Measurements from ENCODE around the gene FBXO28. TPM values are rescaled to one million over a fixed set of nuclear protein-coding genes. Genes with fewer than 3 reads are reported as not detected.

The FBXO28 gene
- total and polyA plus RNA-seq, 2 donors (not counting 1 experiment from before 2014, with no cell fraction given) = 25.3 to 34.3 TPM

DNA sequence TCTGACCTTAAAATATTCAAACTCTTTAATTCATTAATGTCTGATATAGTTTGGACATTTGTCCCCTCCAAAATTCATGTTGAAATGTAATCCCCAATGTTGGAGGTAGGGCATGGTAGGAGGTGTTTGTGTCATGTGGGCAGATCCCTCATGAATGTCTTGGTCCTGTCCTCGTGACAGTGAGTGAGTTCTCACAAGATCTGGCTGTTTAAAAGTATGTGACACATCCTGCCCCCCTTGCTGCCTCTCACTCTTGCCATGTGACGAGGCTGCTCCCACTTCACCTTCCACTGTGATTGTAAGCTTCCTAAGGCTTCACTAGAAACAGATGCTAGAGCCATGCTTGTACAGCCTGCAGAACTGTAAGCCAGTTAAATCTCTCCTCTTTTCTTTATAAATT, 21.3 kb upstream of the FBXO28 start:
- Histone ChIP-seq H3K9ac (ENCODE audit: insufficient read depth, low read length) (no peak overlapping the region), H3K4me3 (replicated peaks in 1 of 4; ENCODE audit: control extremely low read depth in 1 of 4, insufficient read depth in 1 of 4, low read depth in 3 of 4, low read length in 4 of 4) (no peak overlapping the region), H3K9me3 (ENCODE audit: control insufficient read depth, insufficient read depth, low read depth, low read length) (no peaks in the 10 kb centered on the region), H3K4me2 (ENCODE audit: extremely low read depth, insufficient read depth, low read length) (no peak overlapping the region), H2AFZ (ENCODE audit: low read length) (no peak overlapping the region), H3K79me2 (ENCODE audit: control insufficient read depth, insufficient read depth, low read length) (no peaks in the 10 kb centered on the region), H3K27me3 (ENCODE audit: control insufficient read depth, insufficient read depth, low read length) (peaks cover 2% of the 10 kb centered on the region), H3K36me3 (ENCODE audit: control insufficient read depth, insufficient read depth, low read length) (no peaks in the 10 kb centered on the region), H3K4me1 (ENCODE audit: control insufficient read depth, extremely low read depth, insufficient read depth, low read length) (no peaks in the 10 kb centered on the region), H4K20me1 (ENCODE audit: control insufficient read depth, extremely low read depth, insufficient read depth, low read length) (no peaks in the 10 kb centered on the region), H3K27ac (ENCODE audit: insufficient read depth, low read length) (no peak overlapping the region)
- DNase-seq (ENCODE audit: low read depth in 2 of 2) = no peak
- no peak for TF ChIP-seq EZH2 (IDR thresholded peaks at IDR 0.05; ENCODE audit: low read length, missing control alignments)
- TF ChIP-seq, protein P1, sequence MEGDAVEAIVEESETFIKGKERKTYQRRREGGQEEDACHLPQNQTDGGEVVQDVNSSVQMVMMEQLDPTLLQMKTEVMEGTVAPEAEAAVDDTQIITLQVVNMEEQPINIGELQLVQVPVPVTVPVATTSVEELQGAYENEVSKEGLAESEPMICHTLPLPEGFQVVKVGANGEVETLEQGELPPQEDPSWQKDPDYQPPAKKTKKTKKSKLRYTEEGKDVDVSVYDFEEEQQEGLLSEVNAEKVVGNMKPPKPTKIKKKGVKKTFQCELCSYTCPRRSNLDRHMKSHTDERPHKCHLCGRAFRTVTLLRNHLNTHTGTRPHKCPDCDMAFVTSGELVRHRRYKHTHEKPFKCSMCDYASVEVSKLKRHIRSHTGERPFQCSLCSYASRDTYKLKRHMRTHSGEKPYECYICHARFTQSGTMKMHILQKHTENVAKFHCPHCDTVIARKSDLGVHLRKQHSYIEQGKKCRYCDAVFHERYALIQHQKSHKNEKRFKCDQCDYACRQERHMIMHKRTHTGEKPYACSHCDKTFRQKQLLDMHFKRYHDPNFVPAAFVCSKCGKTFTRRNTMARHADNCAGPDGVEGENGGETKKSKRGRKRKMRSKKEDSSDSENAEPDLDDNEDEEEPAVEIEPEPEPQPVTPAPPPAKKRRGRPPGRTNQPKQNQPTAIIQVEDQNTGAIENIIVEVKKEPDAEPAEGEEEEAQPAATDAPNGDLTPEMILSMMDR (conservative IDR thresholded peaks at IDR 0.05 in 1 of 2, IDR thresholded peaks at IDR 0.05 in 1 of 2; ENCODE audit: low read depth in 1 of 2, low read length in 2 of 2) = no peak

DNA sequence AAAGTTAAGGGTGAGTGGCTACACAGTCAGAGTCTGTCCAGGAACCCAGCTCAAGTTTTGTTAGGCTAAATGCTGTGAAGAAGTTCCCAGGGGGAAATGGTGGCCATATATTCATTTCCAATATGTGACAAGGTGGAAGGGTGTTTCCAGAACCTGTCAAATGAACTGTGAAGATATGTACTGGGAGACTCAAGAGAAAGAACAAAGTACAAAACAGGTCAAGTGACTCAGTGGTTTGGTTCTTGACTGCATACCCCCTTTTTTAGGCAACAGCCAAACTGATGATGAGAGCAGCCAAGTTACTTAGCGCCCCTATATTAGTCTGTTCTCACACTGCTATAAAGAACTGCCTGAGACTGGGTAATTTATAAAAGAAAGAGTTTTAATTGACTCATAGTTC, 18.6 kb upstream of the FBXO28 start:
- Histone ChIP-seq H3K79me2 (ENCODE audit: control insufficient read depth, insufficient read depth, low read length) (no peaks in the 10 kb centered on the region), H3K27me3 (ENCODE audit: control insufficient read depth, insufficient read depth, low read length) (no peaks in the 10 kb centered on the region), H3K36me3 (ENCODE audit: control insufficient read depth, insufficient read depth, low read length) (no peaks in the 10 kb centered on the region), H3K4me1 (ENCODE audit: control insufficient read depth, extremely low read depth, insufficient read depth, low read length) (no peaks in the 10 kb centered on the region), H3K9me3 (ENCODE audit: control insufficient read depth, insufficient read depth, low read depth, low read length) (no peaks in the 10 kb centered on the region), H3K4me3 (replicated peaks in 1 of 4; ENCODE audit: control extremely low read depth in 1 of 4, insufficient read depth in 1 of 4, low read depth in 3 of 4, low read length in 4 of 4) (no peak overlapping the region), H3K27ac (ENCODE audit: insufficient read depth, low read length) (no peak overlapping the region), H3K9ac (ENCODE audit: insufficient read depth, low read length) (no peak overlapping the region), H4K20me1 (ENCODE audit: control insufficient read depth, extremely low read depth, insufficient read depth, low read length) (no peaks in the 10 kb centered on the region), H2AFZ (ENCODE audit: low read length) (no peak overlapping the region), H3K4me2 (ENCODE audit: extremely low read depth, insufficient read depth, low read length) (no peak overlapping the region)
- TF ChIP-seq, protein P1 (conservative IDR thresholded peaks at IDR 0.05 in 1 of 2, IDR thresholded peaks at IDR 0.05 in 1 of 2; ENCODE audit: low read depth in 1 of 2, low read length in 2 of 2) = no peak
- TF ChIP-seq EZH2 (IDR thresholded peaks at IDR 0.05; ENCODE audit: low read length, missing control alignments) = no peak
- DNase-seq (ENCODE audit: low read depth in 2 of 2) = no peak

DNA sequence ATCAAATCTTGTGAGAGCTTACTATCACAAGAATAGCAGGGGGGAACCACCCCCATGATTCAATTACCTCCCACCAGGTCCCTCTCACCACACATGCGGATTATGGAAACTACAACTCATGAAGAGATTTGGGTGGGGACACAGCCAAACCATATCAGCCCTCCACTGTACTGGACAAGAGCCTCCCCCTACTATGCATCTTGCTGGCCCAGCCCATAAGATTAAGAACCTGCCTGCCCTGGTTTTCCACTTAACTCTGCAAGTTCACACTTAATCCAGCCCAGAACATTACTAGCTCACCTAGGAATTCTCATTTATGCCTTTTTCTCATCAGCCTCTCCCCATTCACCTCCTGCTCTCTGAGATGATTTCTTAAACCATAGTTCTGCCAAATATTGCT, 18.0 kb upstream of the FBXO28 start:
- Histone ChIP-seq H3K9me3 (ENCODE audit: control insufficient read depth, insufficient read depth, low read depth, low read length) (no peaks in the 10 kb centered on the region), H3K9ac (ENCODE audit: insufficient read depth, low read length) (no peak overlapping the region), H3K79me2 (ENCODE audit: control insufficient read depth, insufficient read depth, low read length) (no peaks in the 10 kb centered on the region), H3K4me1 (ENCODE audit: control insufficient read depth, extremely low read depth, insufficient read depth, low read length) (no peaks in the 10 kb centered on the region), H4K20me1 (ENCODE audit: control insufficient read depth, extremely low read depth, insufficient read depth, low read length) (no peaks in the 10 kb centered on the region), H3K36me3 (ENCODE audit: control insufficient read depth, insufficient read depth, low read length) (no peaks in the 10 kb centered on the region), H3K4me2 (ENCODE audit: extremely low read depth, insufficient read depth, low read length) (no peak overlapping the region), H3K4me3 (replicated peaks in 1 of 4; ENCODE audit: control extremely low read depth in 1 of 4, insufficient read depth in 1 of 4, low read depth in 3 of 4, low read length in 4 of 4) (no peak overlapping the region), H2AFZ (ENCODE audit: low read length) (no peak overlapping the region), H3K27me3 (ENCODE audit: control insufficient read depth, insufficient read depth, low read length) (no peaks in the 10 kb centered on the region), H3K27ac (ENCODE audit: insufficient read depth, low read length) (no peak overlapping the region)
- TF ChIP-seq EZH2 (IDR thresholded peaks at IDR 0.05; ENCODE audit: low read length, missing control alignments) = no peak
- TF ChIP-seq, protein P1 (conservative IDR thresholded peaks at IDR 0.05 in 1 of 2, IDR thresholded peaks at IDR 0.05 in 1 of 2; ENCODE audit: low read depth in 1 of 2, low read length in 2 of 2) = no peak
- DNase-seq (ENCODE audit: low read depth in 2 of 2) = no peak
